ENCODE measurements around the gene GSG1L. TPM values are rescaled to one million over a fixed set of nuclear protein-coding genes. Genes with fewer than 3 reads are reported as not detected.

Gene GSG1L
- total and polyA plus RNA-seq, 9 of the 15 experiments (the other 6 are each of a cell fraction or from before 2014, with no cell fraction given): not detected

DNA sequence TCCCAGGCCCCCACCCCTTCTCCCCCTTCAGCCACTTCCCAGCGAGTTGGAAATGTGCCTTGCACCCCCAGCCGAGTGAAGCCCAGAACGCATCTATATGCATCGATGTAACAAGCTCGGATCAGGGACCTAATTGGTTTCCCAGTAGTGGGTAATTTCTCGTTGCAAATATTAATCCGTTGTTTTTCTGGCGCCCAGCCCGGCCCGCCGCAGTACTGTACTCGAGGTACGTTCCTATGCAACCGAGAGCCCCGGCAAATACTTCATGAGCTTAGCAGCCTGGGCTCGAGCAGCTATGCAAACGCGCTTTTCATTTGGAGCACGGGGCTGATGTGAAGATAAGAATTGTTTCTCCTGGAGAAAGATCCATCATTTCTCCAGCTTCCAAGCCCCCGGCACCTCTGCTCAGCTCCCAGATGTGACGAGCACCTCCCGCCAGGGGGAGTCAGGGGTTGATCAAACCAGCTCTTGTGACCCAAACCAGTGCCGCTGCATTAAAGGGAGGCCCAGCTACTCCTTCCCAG lies 283.8 kb downstream of the GSG1L start:
- intact Hi-C loops (cut with micrococcal nuclease) (loop anchor here (1.0 to 2.0 kb wide), 2 partner anchors 87 to 291 kb away; no protein-coding TSS in a partner anchor), in situ Hi-C loops (cut with MboI) (no loop called here)
- Histone ChIP-seq H3K9me3 (replicated peaks; ENCODE audit: control insufficient read depth, insufficient read depth, low read depth, low read length) (no peaks in the 10 kb centered on the region), H2AFZ (ENCODE audit: low read depth, low read length) (no peak overlapping the region), H3K36me3 (ENCODE audit: control insufficient read depth, insufficient read depth, low read length) (no peaks in the 10 kb centered on the region), H3K4me2 (ENCODE audit: insufficient read depth, low read length) (no peak overlapping the region), H3K79me2 (ENCODE audit: control insufficient read depth, insufficient read depth, low read length) (no peaks in the 10 kb centered on the region), H3K9ac (ENCODE audit: insufficient read depth in 1 of 2, low read depth in 2 of 2, low read length in 2 of 2) (no peak overlapping the region), H3K9me1 (ENCODE audit: control insufficient read depth, insufficient read depth, low read length) (no peaks in the 10 kb centered on the region), H3K4me3 (no peak overlapping the region), H4K20me1 (replicated peaks; ENCODE audit: control insufficient read depth, insufficient read depth, low read length) (peaks cover 2% of the 10 kb centered on the region), H3K4me1 (replicated peaks in 1 of 2; ENCODE audit: control insufficient read depth in 2 of 2, insufficient read depth in 2 of 2, low read length in 2 of 2) (peaks cover 0 to 16% of the 10 kb centered on the region in 2 experiments; a peak in 2 of 5 replicates), H3K27me3 (ENCODE audit: control insufficient read depth in 2 of 2, insufficient read depth in 2 of 2, low read length in 2 of 2) (peaks cover 9 to 58% of the 10 kb centered on the region in 2 experiments; a peak in 4 of 5 replicates), H3K27ac (ENCODE audit: extremely low read depth, low read depth, low read length) (no peak overlapping the region)
- 28% methylated on average over 23 of the region's 23 CpGs for WGBS (ENCODE audit: insufficient coverage, low coverage, missing lambda C conversion rate)
- POLR2A ChIA-PET: interaction anchor here (0.6 to 0.8 kb wide), 3 partner anchors 8 to 230 kb away, joined by 3 to 4 read pairs (median 3); no protein-coding TSS in a partner anchor
- peak; percentile 64 to 78 (median 75) for DNase-seq (ENCODE audit: extremely low read depth in 1 of 4, low spot score in 3 of 4)
- peak; percentile 78 for FAIRE-seq
- BruUV-seq (replicated peaks): no TSS peak
- ATAC-seq: peak; percentile 87
- CTCF ChIA-PET (ENCODE audit: low intra/inter-chr PET ratio): no interaction called here
- TF ChIP-seq, protein P1, sequence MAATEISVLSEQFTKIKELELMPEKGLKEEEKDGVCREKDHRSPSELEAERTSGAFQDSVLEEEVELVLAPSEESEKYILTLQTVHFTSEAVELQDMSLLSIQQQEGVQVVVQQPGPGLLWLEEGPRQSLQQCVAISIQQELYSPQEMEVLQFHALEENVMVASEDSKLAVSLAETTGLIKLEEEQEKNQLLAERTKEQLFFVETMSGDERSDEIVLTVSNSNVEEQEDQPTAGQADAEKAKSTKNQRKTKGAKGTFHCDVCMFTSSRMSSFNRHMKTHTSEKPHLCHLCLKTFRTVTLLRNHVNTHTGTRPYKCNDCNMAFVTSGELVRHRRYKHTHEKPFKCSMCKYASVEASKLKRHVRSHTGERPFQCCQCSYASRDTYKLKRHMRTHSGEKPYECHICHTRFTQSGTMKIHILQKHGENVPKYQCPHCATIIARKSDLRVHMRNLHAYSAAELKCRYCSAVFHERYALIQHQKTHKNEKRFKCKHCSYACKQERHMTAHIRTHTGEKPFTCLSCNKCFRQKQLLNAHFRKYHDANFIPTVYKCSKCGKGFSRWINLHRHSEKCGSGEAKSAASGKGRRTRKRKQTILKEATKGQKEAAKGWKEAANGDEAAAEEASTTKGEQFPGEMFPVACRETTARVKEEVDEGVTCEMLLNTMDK (IDR thresholded peaks at IDR 0.05; ENCODE audit: borderline replicate concordance, insufficient read depth, low read depth, low read length, poor library complexity, severe bottlenecking): peak; percentile 47
- TF ChIP-seq, protein P2, sequence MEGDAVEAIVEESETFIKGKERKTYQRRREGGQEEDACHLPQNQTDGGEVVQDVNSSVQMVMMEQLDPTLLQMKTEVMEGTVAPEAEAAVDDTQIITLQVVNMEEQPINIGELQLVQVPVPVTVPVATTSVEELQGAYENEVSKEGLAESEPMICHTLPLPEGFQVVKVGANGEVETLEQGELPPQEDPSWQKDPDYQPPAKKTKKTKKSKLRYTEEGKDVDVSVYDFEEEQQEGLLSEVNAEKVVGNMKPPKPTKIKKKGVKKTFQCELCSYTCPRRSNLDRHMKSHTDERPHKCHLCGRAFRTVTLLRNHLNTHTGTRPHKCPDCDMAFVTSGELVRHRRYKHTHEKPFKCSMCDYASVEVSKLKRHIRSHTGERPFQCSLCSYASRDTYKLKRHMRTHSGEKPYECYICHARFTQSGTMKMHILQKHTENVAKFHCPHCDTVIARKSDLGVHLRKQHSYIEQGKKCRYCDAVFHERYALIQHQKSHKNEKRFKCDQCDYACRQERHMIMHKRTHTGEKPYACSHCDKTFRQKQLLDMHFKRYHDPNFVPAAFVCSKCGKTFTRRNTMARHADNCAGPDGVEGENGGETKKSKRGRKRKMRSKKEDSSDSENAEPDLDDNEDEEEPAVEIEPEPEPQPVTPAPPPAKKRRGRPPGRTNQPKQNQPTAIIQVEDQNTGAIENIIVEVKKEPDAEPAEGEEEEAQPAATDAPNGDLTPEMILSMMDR (IDR thresholded peaks at IDR 0.05 in 2 of 3, conservative IDR thresholded peaks at IDR 0.05 in 1 of 3; ENCODE audit: insufficient read depth in 2 of 3, low read depth in 1 of 3, low read length in 3 of 3): peak; percentile 68 to 72 (median 71)
- TF ChIP-seq, protein P3, sequence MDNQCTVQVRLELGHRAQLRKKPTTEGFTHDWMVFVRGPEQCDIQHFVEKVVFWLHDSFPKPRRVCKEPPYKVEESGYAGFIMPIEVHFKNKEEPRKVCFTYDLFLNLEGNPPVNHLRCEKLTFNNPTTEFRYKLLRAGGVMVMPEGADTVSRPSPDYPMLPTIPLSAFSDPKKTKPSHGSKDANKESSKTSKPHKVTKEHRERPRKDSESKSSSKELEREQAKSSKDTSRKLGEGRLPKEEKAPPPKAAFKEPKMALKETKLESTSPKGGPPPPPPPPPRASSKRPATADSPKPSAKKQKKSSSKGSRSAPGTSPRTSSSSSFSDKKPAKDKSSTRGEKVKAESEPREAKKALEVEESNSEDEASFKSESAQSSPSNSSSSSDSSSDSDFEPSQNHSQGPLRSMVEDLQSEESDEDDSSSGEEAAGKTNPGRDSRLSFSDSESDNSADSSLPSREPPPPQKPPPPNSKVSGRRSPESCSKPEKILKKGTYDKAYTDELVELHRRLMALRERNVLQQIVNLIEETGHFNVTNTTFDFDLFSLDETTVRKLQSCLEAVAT (IDR thresholded peaks at IDR 0.05): no peak
- TF ChIP-seq, protein P4, sequence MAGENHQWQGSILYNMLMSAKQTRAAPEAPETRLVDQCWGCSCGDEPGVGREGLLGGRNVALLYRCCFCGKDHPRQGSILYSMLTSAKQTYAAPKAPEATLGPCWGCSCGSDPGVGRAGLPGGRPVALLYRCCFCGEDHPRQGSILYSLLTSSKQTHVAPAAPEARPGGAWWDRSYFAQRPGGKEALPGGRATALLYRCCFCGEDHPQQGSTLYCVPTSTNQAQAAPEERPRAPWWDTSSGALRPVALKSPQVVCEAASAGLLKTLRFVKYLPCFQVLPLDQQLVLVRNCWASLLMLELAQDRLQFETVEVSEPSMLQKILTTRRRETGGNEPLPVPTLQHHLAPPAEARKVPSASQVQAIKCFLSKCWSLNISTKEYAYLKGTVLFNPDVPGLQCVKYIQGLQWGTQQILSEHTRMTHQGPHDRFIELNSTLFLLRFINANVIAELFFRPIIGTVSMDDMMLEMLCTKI (IDR thresholded peaks at IDR 0.05; ENCODE audit: partially characterized antibody): no peak
- TF ChIP-seq PRPF4 (IDR thresholded peaks at IDR 0.05; ENCODE audit: insufficient read depth, low read depth, low read length, poor library complexity, severe bottlenecking) (no peak), NFYB (IDR thresholded peaks at IDR 0.05; ENCODE audit: extremely low read depth, insufficient read length) (no peak), SMC3 (conservative IDR thresholded peaks at IDR 0.05; ENCODE audit: insufficient read depth, low read depth, low read length) (peak; percentile 69), STAG1 (CRISPR knock-in tag; IDR thresholded peaks at IDR 0.05; ENCODE audit: borderline replicate concordance) (no peak)

Data from K562 (cell line).